ENCODE measurements around the gene LACRT.
A peak's percentile ranks its signal among the peaks of the same experiment; 100 is the strongest.

LACRT gene

GRCh38 chr12:54589964-54590363, 44.7 kb downstream of the LACRT start:
- Mint-ChIP-seq H3K4me3 (no peak overlapping the region), H3K27me3 (peaks cover 73% of the 10 kb centered on the region), H3K36me3 (ENCODE audit: insufficient read depth) (peaks cover 2% of the 10 kb centered on the region), H3K9me3 (no peaks in the 10 kb centered on the region), H3K27ac (ENCODE audit: low read depth) (no peak overlapping the region), H3K4me1 (no peaks in the 10 kb centered on the region)
- DNase-seq (ENCODE audit: low spot score in 2 of 2) (no peak), ATAC-seq (replicated peaks; ENCODE audit: extremely low read depth, poor library complexity, severe bottlenecking) (no peak)

GRCh38 chr12:54588890-54589267, 45.8 kb downstream of the LACRT start:
- H3K4me1 Mint-ChIP-seq, result no peaks in the 10 kb centered on the region
- no peaks in the 10 kb centered on the region for H3K9me3 Mint-ChIP-seq
- peaks cover 2% of the 10 kb centered on the region for H3K36me3 Mint-ChIP-seq (ENCODE audit: insufficient read depth)
- H3K27me3 Mint-ChIP-seq, result peaks cover 84% of the 10 kb centered on the region
- H3K4me3 Mint-ChIP-seq, result peak overlapping the region; percentile 10
- DNase-seq (ENCODE audit: low spot score in 2 of 2) (no peak), ATAC-seq (replicated peaks; ENCODE audit: extremely low read depth, poor library complexity, severe bottlenecking) (no peak)
- H3K27ac Mint-ChIP-seq (ENCODE audit: low read depth), result no peak overlapping the region

GRCh38 chr12:54588110-54588889, 46.4 kb downstream of the LACRT start, which contains the start of gene PPP1R1A:
Gene PPP1R1A (minus strand): TSS chr12:54588659. CDS start chr12:54588488, 171 bp downstream.
- no peaks in the 10 kb centered on the region for H3K4me1 Mint-ChIP-seq
- ATAC-seq (replicated peaks; ENCODE audit: extremely low read depth, poor library complexity, severe bottlenecking) (no peak), DNase-seq (ENCODE audit: low spot score in 2 of 2) (no peak)
- peak within 1 kb of the TSS; percentile 14 for H3K4me3 Mint-ChIP-seq
- peaks cover 90% of the 10 kb centered on the region for H3K27me3 Mint-ChIP-seq
- H3K27ac Mint-ChIP-seq (ENCODE audit: low read depth), result no peak within 1 kb of the TSS
- H3K9me3 Mint-ChIP-seq, result no peaks in the 10 kb centered on the region
- peaks cover 2% of the 10 kb centered on the region for H3K36me3 Mint-ChIP-seq (ENCODE audit: insufficient read depth)

- no peak overlapping the region for H3K27ac Mint-ChIP-seq (ENCODE audit: low read depth)
- DNase-seq (ENCODE audit: low spot score in 2 of 2) (no peak), ATAC-seq (replicated peaks; ENCODE audit: extremely low read depth, poor library complexity, severe bottlenecking) (no peak)
- H3K4me1 Mint-ChIP-seq, result no peaks in the 10 kb centered on the region
- no peaks in the 10 kb centered on the region for H3K9me3 Mint-ChIP-seq
- H3K27me3 Mint-ChIP-seq, result peaks cover 90% of the 10 kb centered on the region
- H3K36me3 Mint-ChIP-seq (ENCODE audit: insufficient read depth), result peaks cover 2% of the 10 kb centered on the region
- peak overlapping the region; percentile 14 for H3K4me3 Mint-ChIP-seq
These were observed 47.3 kb downstream of the LACRT start for GRCh38 chr12:54587315-54587873.

- H3K36me3 Mint-ChIP-seq (ENCODE audit: insufficient read depth), result peaks cover 2% of the 10 kb centered on the region
- no peaks in the 10 kb centered on the region for H3K9me3 Mint-ChIP-seq
- H3K4me1 Mint-ChIP-seq, result no peaks in the 10 kb centered on the region
- ATAC-seq (replicated peaks; ENCODE audit: extremely low read depth, poor library complexity, severe bottlenecking), result no peak
- no peak overlapping the region for H3K4me3 Mint-ChIP-seq
- peaks cover 82% of the 10 kb centered on the region for H3K27me3 Mint-ChIP-seq
- H3K27ac Mint-ChIP-seq (ENCODE audit: low read depth), result no peak overlapping the region
- no peak for DNase-seq (ENCODE audit: low spot score in 2 of 2)
These were observed 48.1 kb downstream of the LACRT start for GRCh38 chr12:54586620-54587019.

- H3K9me3 Mint-ChIP-seq, result no peaks in the 10 kb centered on the region
- no peaks in the 10 kb centered on the region for H3K4me1 Mint-ChIP-seq
- H3K36me3 Mint-ChIP-seq (ENCODE audit: insufficient read depth), result peaks cover 3% of the 10 kb centered on the region
- H3K27me3 Mint-ChIP-seq, result peaks cover 68% of the 10 kb centered on the region
- no peak for DNase-seq (ENCODE audit: low spot score in 2 of 2)
- H3K4me3 Mint-ChIP-seq, result no peak overlapping the region
- ATAC-seq (replicated peaks; ENCODE audit: extremely low read depth, poor library complexity, severe bottlenecking), result no peak
- no peak overlapping the region for H3K27ac Mint-ChIP-seq (ENCODE audit: low read depth)
These were observed 49.5 kb downstream of the LACRT start for GRCh38 chr12:54585243-54585642.

- H3K27me3 Mint-ChIP-seq, result peaks cover 57% of the 10 kb centered on the region
- no peak for DNase-seq (ENCODE audit: low spot score in 2 of 2)
- H3K4me3 Mint-ChIP-seq, result no peak overlapping the region
- peaks cover 6% of the 10 kb centered on the region for H3K36me3 Mint-ChIP-seq (ENCODE audit: insufficient read depth)
- ATAC-seq (replicated peaks; ENCODE audit: extremely low read depth, poor library complexity, severe bottlenecking), result no peak
- no peak overlapping the region for H3K27ac Mint-ChIP-seq (ENCODE audit: low read depth)
- H3K9me3 Mint-ChIP-seq, result no peaks in the 10 kb centered on the region
- peaks cover 9% of the 10 kb centered on the region for H3K4me1 Mint-ChIP-seq
These were observed 50.6 kb downstream of the LACRT start for GRCh38 chr12:54584128-54584527.

GRCh38 chr12:54583726-54584125, 51.0 kb downstream of the LACRT start:
- Mint-ChIP-seq H3K27me3 (peaks cover 53% of the 10 kb centered on the region), H3K9me3 (no peaks in the 10 kb centered on the region), H3K4me1 (peaks cover 9% of the 10 kb centered on the region), H3K27ac (ENCODE audit: low read depth) (no peak overlapping the region), H3K36me3 (ENCODE audit: insufficient read depth) (peaks cover 8% of the 10 kb centered on the region), H3K4me3 (no peak overlapping the region)
- no peak for DNase-seq (ENCODE audit: low spot score in 2 of 2)
- no peak for ATAC-seq (replicated peaks; ENCODE audit: extremely low read depth, poor library complexity, severe bottlenecking)

- H3K4me1 Mint-ChIP-seq, result peaks cover 9% of the 10 kb centered on the region
- H3K9me3 Mint-ChIP-seq, result no peaks in the 10 kb centered on the region
- H3K27me3 Mint-ChIP-seq, result peaks cover 33% of the 10 kb centered on the region
These were observed 53.3 kb downstream of the LACRT start for GRCh38 chr12:54581412-54581811.

More at GRCh38 chr12:54581412-54581811, 53.3 kb downstream of the LACRT start:
- DNase-seq (ENCODE audit: low spot score in 2 of 2) (no peak), ATAC-seq (replicated peaks; ENCODE audit: extremely low read depth, poor library complexity, severe bottlenecking) (no peak)
- Mint-ChIP-seq H3K4me3 (no peak overlapping the region), H3K27ac (ENCODE audit: low read depth) (no peak overlapping the region), H3K36me3 (ENCODE audit: insufficient read depth) (peaks cover 8% of the 10 kb centered on the region)
